A549 treated with GW870086 at 1 μM for 4 hours (cell line): Measurements from ENCODE around the gene ALDH1L2. TPM values are rescaled to one million over a fixed set of nuclear protein-coding genes. Genes with fewer than 3 reads are reported as not detected.

Experiments used
- total RNA-seq: library from RNA; stranded (reverse); fragments of 200-300 nt; extraction: Qiagen RNA extraction; gene quantifications from 5 replicates; pipeline ENCODE4 v1.2.3, GENCODE V29; 2022; ENCODE audit warnings: low read depth

Gene ALDH1L2
- 2.7 to 3.7 TPM (median 3.6 TPM) in 5 replicates for total RNA-seq

GRCh38 chr12:105084251-105085250 lies at the start of gene ALDH1L2:
Gene ALDH1L2 (minus strand): TSS chr12:105084458. CDS start chr12:105084436, 22 bp downstream.

GRCh38 chr12:105107494-105108371 lies 23.5 kb upstream of the ALDH1L2 start, which contains the start of gene WASHC4:
Gene WASHC4 (plus strand): TSS chr12:105107731. CDS start chr12:105107801, 70 bp downstream.

GRCh38 chr12:104986022-104986941 lies 98.0 kb downstream of the ALDH1L2 start, which contains the start of gene NOPCHAP1:
Gene NOPCHAP1 (plus strand): TSS chr12:104986316. CDS start chr12:104986353, 37 bp downstream.

Other genes with a start within 250 kb of the ALDH1L2 start
- gene SLC41A2, start 126.2 kb downstream of the ALDH1L2 start, total RNA-seq, result 20.3 to 26.3 TPM (median 21.6 TPM) in 5 replicates
- 35.4 to 40.5 TPM (median 36.0 TPM) in 5 replicates for gene NOPCHAP1, start 98.1 kb downstream of the ALDH1L2 start, total RNA-seq
- gene WASHC4, start 23.3 kb upstream of the ALDH1L2 start, total RNA-seq, result 15.5 to 26.3 TPM (median 24.2 TPM) in 5 replicates
- gene APPL2, start 151.7 kb upstream of the ALDH1L2 start, total RNA-seq, result 21.3 to 28.8 TPM (median 22.9 TPM) in 5 replicates
- gene C12orf75, start 246.2 kb upstream of the ALDH1L2 start, total RNA-seq, result 125 to 140 TPM (median 132 TPM) in 5 replicates